Upper lobe of right lung (tissue), 1 donor: ENCODE data around the gene DAP3. TPM values are rescaled to one million over a fixed set of nuclear protein-coding genes. Genes with fewer than 3 reads are reported as not detected.
A peak's percentile ranks its signal among the peaks of the same experiment; 100 is the strongest.
"Not testable (repeated sequence)": the region's sequence is repeated elsewhere in the genome, so short reads cannot be mapped to it uniquely, and the experiment has no call there.

Experiments used
- ATAC-seq: fragments of 200-7000 bp; cut with Tn5 transposase; one replicate; pipeline ENCODE4 v1.9.1; 2020; ENCODE audit warnings: mild to moderate bottlenecking, moderate library complexity
- DNase-seq: peaks from one replicate; pipeline ENCODE4 v3.0.0-alpha.2; 2020
- H3K27ac ChIP-seq: fragments of 200-600 bp; one replicate; pipeline ENCODE4 v1.8.0; 2022
- H3K27me3 ChIP-seq: fragments of 200-600 bp; one replicate; pipeline ENCODE4 v1.8.0; 2022; ENCODE audit warnings: mild to moderate bottlenecking
- H3K36me3 ChIP-seq: fragments of 200-600 bp; one replicate; pipeline ENCODE4 v1.8.0; 2022
- H3K4me1 ChIP-seq: fragments of 200-600 bp; one replicate; pipeline ENCODE4 v1.8.0; 2022
- H3K4me3 ChIP-seq: fragments of 200-600 bp; one replicate; pipeline ENCODE4 v1.8.0; 2022; ENCODE audit warnings: mild to moderate bottlenecking
- H3K9me3 ChIP-seq: fragments of 200-600 bp; one replicate; pipeline ENCODE4 v1.8.0; 2022
- intact Hi-C: fragments of 100-400 bp; cut with DNase I; formaldehyde crosslinking; loops from one replicate; pipeline ENCODE4 v1.11.0; 2022
- total RNA-seq: library from RNA; stranded (reverse); fragmentation: NEBNext Ultra II Directional; extraction: Animal tissue kit (Norgen Biotek cat#: 25700); gene quantifications from one replicate; pipeline ENCODE4 v1.2.1, GENCODE V29; 2021
- TF ChIP-seq, protein P1 (sequence below): fragments of 200-600 bp; IDR thresholded peaks from one replicate; pipeline ENCODE4 v1.8.0; 2022; ENCODE audit warnings: antibody characterized with exemption
- donor health status: DM: no; HTN: yes; CAD: no; lungs with severe emphysema.

Gene DAP3
- total RNA-seq, 1 donor from 2014 or later = 79.6 TPM

DNA sequence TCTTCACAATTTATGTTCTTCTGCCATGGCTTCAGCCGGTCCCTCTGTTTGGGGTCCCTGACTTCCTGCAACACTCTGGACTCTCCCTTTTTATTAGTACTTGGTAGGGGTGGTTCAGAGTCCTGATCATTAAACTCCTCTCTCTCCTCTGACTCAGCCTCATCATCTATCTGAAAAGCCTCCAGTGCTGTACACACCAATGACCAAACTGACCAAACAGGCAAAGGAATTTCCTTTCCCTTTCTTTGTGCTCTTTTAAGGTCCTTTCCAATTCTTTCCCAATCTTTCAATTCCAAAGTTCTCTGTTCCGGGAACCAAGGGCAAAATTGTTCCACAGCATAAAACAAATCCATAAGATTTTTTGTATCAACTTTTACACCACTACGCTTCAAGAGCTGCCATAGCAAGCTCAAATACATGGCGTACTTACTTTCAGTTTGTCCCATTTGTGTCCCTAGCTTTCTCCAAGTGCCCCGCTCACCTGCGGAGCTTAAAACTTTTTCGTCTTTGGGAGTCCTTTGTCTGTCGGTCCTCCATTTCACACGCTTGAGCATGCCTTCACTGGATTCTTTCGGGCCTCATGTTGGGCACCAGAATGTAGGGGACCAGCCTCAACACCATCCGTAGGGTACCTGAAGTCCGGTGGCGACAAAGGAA is 9.6 kb downstream of the DAP3 start:
- ATAC-seq = no peak
- TF ChIP-seq, protein P1, sequence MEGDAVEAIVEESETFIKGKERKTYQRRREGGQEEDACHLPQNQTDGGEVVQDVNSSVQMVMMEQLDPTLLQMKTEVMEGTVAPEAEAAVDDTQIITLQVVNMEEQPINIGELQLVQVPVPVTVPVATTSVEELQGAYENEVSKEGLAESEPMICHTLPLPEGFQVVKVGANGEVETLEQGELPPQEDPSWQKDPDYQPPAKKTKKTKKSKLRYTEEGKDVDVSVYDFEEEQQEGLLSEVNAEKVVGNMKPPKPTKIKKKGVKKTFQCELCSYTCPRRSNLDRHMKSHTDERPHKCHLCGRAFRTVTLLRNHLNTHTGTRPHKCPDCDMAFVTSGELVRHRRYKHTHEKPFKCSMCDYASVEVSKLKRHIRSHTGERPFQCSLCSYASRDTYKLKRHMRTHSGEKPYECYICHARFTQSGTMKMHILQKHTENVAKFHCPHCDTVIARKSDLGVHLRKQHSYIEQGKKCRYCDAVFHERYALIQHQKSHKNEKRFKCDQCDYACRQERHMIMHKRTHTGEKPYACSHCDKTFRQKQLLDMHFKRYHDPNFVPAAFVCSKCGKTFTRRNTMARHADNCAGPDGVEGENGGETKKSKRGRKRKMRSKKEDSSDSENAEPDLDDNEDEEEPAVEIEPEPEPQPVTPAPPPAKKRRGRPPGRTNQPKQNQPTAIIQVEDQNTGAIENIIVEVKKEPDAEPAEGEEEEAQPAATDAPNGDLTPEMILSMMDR = no peak

GRCh38 chr1:155699062-155699461 is 10.2 kb downstream of the DAP3 start:
- H3K27ac ChIP-seq, H3K4me3 ChIP-seq, intact Hi-C loops, DNase-seq, ATAC-seq, H3K9me3 ChIP-seq, H3K4me1 ChIP-seq, H3K27me3 ChIP-seq, H3K36me3 ChIP-seq: not testable (repeated sequence)

More for the DNA sequence above, 9.6 kb downstream of the DAP3 start:
- intact Hi-C loops = no loop called here
- Histone ChIP-seq H3K27me3 (no peaks in the 10 kb centered on the region), H3K27ac (no peak overlapping the region), H3K4me1 (no peaks in the 10 kb centered on the region), H3K36me3 (no peaks in the 10 kb centered on the region), H3K9me3 (no peaks in the 10 kb centered on the region), H3K4me3 (no peak overlapping the region)
- DNase-seq = no peak

- ATAC-seq = peak; percentile 45
- H3K27me3 ChIP-seq, H3K4me1 ChIP-seq, H3K36me3 ChIP-seq, H3K9me3 ChIP-seq, H3K27ac ChIP-seq, intact Hi-C loops, H3K4me3 ChIP-seq, DNase-seq: not testable (repeated sequence)
These were observed 12.8 kb downstream of the DAP3 start for GRCh38 chr1:155701675-155702074.

- DNase-seq (no peak), ATAC-seq (no peak)
- Histone ChIP-seq H3K27ac (no peak overlapping the region), H3K4me3 (no peak overlapping the region), H3K9me3 (no peaks in the 10 kb centered on the region), H3K36me3 (no peaks in the 10 kb centered on the region), H3K27me3 (no peaks in the 10 kb centered on the region), H3K4me1 (no peaks in the 10 kb centered on the region)
- intact Hi-C loops = no loop called here
- TF ChIP-seq, protein P1 = no peak
These were observed 14.3 kb downstream of the DAP3 start for GRCh38 chr1:155703216-155703615.

DNA sequence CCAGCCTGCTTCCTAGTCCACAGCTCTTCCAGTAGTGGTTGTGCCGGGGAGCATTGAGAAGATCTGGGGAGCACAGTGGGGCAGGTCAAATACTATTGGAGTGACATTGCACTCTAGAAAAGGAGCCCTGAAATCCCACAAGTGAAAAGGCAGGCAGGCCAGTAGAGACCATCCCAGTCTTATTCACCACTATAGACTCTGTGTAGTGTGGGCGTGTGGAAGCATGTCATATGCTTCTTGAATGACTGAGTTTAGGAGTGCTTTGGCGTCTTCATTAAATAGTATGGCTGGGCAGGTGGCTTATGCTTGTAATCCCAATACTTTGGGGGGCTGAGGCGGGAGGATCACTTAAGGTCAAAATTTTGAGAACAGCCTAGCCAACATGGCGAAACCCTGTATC is 15.5 kb downstream of the DAP3 start:
- H3K4me3 ChIP-seq, H3K27ac ChIP-seq, H3K27me3 ChIP-seq, H3K9me3 ChIP-seq, H3K4me1 ChIP-seq, DNase-seq, H3K36me3 ChIP-seq, intact Hi-C loops: not testable (repeated sequence)
- peak; percentile 31 for ATAC-seq

DNA sequence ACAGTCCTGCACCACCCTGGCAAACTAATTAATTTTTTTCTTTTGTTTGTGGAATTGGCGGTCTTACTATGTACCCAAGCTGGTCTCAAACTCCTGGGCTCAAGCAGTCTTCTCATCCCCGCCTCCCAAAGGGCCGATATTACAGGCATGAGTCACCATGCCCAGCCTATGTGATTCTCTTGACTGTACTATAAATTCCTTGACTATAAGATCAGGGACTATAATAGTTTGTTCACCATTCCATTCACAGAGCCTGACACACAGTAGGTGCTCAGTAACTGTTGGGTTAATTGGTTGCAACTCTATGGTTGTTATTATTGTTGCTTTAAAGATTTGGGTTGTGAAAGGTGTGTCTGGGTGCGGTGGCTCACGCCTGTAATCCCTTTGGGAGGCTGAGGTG is 17.2 kb downstream of the DAP3 start:
- H3K4me3 ChIP-seq = no peak overlapping the region
- peaks cover 4% of the 10 kb centered on the region for H3K36me3 ChIP-seq
- DNase-seq = no peak
- TF ChIP-seq, protein P1 = no peak
- H3K9me3 ChIP-seq = no peaks in the 10 kb centered on the region
- H3K27me3 ChIP-seq = no peaks in the 10 kb centered on the region
- no peak overlapping the region for H3K27ac ChIP-seq
- ATAC-seq = no peak
- intact Hi-C loops = no loop called here
- no peaks in the 10 kb centered on the region for H3K4me1 ChIP-seq

DNA sequence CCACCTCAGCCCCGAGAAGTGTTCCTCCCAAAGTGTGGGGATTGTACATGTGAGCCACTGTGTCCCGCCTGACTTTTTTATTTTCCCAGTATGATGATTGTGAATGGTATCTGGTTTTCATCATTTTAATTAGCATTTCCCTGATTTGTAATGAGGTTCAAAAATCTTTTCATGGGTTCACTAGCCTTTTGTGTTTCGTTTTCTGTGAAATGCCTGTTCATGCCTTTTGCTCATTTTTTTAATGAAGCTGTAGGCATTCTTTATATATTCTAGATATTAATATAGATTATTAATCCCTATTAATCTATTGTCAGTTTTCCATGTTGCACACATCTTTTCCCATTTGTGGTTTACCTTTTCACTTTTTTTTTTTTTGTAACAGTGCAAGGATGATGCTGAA is 20.5 kb downstream of the DAP3 start:
- DNase-seq = no peak
- no peak for ATAC-seq
- H3K27ac ChIP-seq = no peak overlapping the region
- H3K4me1 ChIP-seq = no peaks in the 10 kb centered on the region
- intact Hi-C loops = no loop called here
- no peak overlapping the region for H3K4me3 ChIP-seq
- H3K9me3 ChIP-seq = no peaks in the 10 kb centered on the region
- no peaks in the 10 kb centered on the region for H3K27me3 ChIP-seq
- peaks cover 12% of the 10 kb centered on the region for H3K36me3 ChIP-seq
- TF ChIP-seq, protein P1 = no peak

DNA sequence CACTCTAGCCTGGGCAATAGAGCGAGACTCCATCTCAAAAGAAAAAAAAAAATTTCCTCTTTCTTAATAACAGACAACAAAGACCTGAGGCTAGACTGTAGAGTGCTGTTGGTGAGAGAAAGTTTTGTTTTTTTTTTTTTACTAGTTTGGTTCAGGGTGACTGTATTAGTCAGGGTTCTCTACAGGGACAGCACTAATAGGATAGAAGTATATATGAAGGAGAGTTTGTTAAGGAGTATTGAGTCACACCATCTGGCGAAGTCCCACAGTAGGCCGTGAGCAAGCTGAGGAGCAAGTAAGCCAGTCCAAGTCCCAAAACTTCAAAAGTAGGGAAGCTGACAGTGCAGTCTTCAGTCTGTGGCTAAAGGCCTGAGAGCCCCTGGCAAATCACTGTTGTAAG is 22.6 kb downstream of the DAP3 start:
- intact Hi-C loops, ATAC-seq: not testable (repeated sequence)

DNA sequence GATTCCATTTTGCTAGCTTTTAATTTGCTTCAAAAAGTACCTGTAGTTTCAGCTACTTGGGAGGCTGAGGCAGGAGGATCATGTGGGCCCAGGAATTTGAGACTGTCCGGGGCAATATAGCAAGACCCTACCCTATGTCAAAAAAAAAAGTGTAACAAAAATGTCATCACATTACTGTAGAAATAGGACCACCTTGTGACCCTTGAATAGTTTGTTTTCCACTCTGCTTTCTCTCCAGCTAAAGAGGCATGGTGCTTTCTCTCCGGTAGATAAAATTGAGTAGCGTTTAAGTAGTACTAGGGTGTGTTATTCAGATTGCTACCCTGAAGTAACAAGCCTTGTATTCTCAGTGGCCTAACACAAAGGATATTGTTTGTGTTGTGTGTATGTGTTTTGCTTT is 23.7 kb downstream of the DAP3 start:
- intact Hi-C loops, H3K9me3 ChIP-seq, DNase-seq, H3K4me3 ChIP-seq, ATAC-seq, H3K4me1 ChIP-seq, H3K27me3 ChIP-seq, H3K27ac ChIP-seq: not testable (repeated sequence)
- peaks cover 25% of the 10 kb centered on the region for H3K36me3 ChIP-seq

More for the DNA sequence above, 22.6 kb downstream of the DAP3 start:
- not testable (repeated sequence) for H3K27me3 ChIP-seq, H3K4me3 ChIP-seq, DNase-seq, H3K4me1 ChIP-seq, H3K27ac ChIP-seq, H3K9me3 ChIP-seq
- H3K36me3 ChIP-seq = peaks cover 25% of the 10 kb centered on the region
